IMR-90 (cell line): ENCODE data around the gene DICER1. TPM values are rescaled to one million over a fixed set of nuclear protein-coding genes. Genes with fewer than 3 reads are reported as not detected.
A peak's percentile ranks its signal among the peaks of the same experiment; 100 is the strongest.

ENCODE experiments used
- ATAC-seq: fragments of 200-7000 bp; cut with Tn5 transposase; 2 replicates; pipeline ENCODE4 v1.9.1; 2020; ENCODE audit warnings: low read depth, mild to moderate bottlenecking, moderate library complexity
- BruUV-seq: library from RNA; stranded (reverse); fragments of 400-500 nt; replicated peaks from 2 replicates; lab custom pipeline; 2021; lab: Mats Ljungman, UMichigan
- CTCF ChIA-PET: fragments of 300-600 bp; formaldehyde crosslinking; extraction: SDS; loops from one replicate; lab custom pipeline; 2021; ENCODE audit warnings: antibody characterized with exemption; lab: Yijun Ruan, JAX
- POLR2A ChIA-PET: fragments of 300-600 bp; sonication (Branson Sonifier 250); formaldehyde crosslinking; loops from one replicate; lab custom pipeline; 2022; ENCODE audit warnings: antibody characterized with exemption; ENCODE audit not compliant: unreplicated experiment; lab: Charles Lee
- DNase-seq: peaks from one replicate; pipeline ENCODE4 v3.0.0; 2013
- H2AFZ ChIP-seq: replicated peaks from 2 replicates; pipeline ENCODE3; 2013; ENCODE audit warnings: low read length, mild to moderate bottlenecking; ENCODE audit not compliant: poor library complexity
- H2AK5ac ChIP-seq: 2 replicates; pipeline ENCODE4 v1.6.1; 2013; ENCODE audit warnings: low read depth, low read length, inconsistent platforms
- H2AK9ac ChIP-seq: replicated peaks from 2 replicates; pipeline ENCODE3; 2013; ENCODE audit warnings: mild to moderate bottlenecking, low read depth, low read length, moderate library complexity; ENCODE audit not compliant: poor library complexity
- H2BK120ac ChIP-seq: 2 replicates; pipeline ENCODE4 v1.6.1; 2013; ENCODE audit warnings: low read depth, low read length, inconsistent platforms
- H2BK15ac ChIP-seq: 3 replicates; pipeline ENCODE4 v1.6.1; 2013; ENCODE audit warnings: low read depth, low read length, inconsistent platforms
- H2BK20ac ChIP-seq: 2 replicates; pipeline ENCODE4 v1.6.1; 2013; ENCODE audit warnings: low read depth, mild to moderate bottlenecking, inconsistent platforms, low read length, moderate library complexity
- H2BK5ac ChIP-seq: 2 replicates; pipeline ENCODE4 v1.6.1; 2013; ENCODE audit warnings: mild to moderate bottlenecking, low read depth, low read length, inconsistent platforms; ENCODE audit not compliant: poor library complexity, severe bottlenecking
- H3K14ac ChIP-seq: replicated peaks from 2 replicates; pipeline ENCODE4 v1.6.1; 2013; ENCODE audit warnings: low read depth, low read length, inconsistent platforms
- H3K18ac ChIP-seq: 2 replicates; pipeline ENCODE4 v1.6.1; 2013; ENCODE audit warnings: low read depth, low read length, control low read depth
- H3K23ac ChIP-seq: 2 replicates; pipeline ENCODE4 v1.6.1; 2013; ENCODE audit warnings: low read depth, low read length, inconsistent platforms
- H3K27ac ChIP-seq: 2 replicates; pipeline ENCODE4 v1.5.1; 2013; ENCODE audit warnings: mild to moderate bottlenecking, control low read depth, low read length; ENCODE audit not compliant: insufficient read depth
- H3K27me3 ChIP-seq: 2 replicates; pipeline ENCODE4 v1.6.1; 2013; ENCODE audit warnings: low read length; ENCODE audit not compliant: control insufficient read depth, insufficient read depth
- H3K36me3 ChIP-seq: 2 replicates; pipeline ENCODE4 v1.6.1; 2013; ENCODE audit warnings: low read length, mixed read lengths; ENCODE audit not compliant: control insufficient read depth, insufficient read depth
- H3K4ac ChIP-seq: 2 replicates; pipeline ENCODE4 v1.6.1; 2013; ENCODE audit warnings: low read depth, low read length, inconsistent platforms
- H3K4me1 ChIP-seq: 2 replicates; pipeline ENCODE4 v1.6.1; 2013; ENCODE audit warnings: low read length, mixed read lengths; ENCODE audit not compliant: control insufficient read depth, insufficient read depth
- H3K4me2 ChIP-seq: 2 replicates; pipeline ENCODE4 v1.6.1; 2013; ENCODE audit warnings: low read depth, mild to moderate bottlenecking, control low read depth, low read length, moderate library complexity
- H3K4me3 ChIP-seq: 2 replicates; pipeline ENCODE4 v1.5.1; 2013; ENCODE audit warnings: low read depth, mild to moderate bottlenecking, control low read depth, low read length, moderate library complexity; ENCODE audit not compliant: insufficient read depth
- H3K56ac ChIP-seq: 2 replicates; pipeline ENCODE4 v1.6.1; 2013; ENCODE audit warnings: low read length, inconsistent platforms; ENCODE audit not compliant: insufficient read depth; ENCODE audit errors: extremely low read depth
- H3K79me1 ChIP-seq, 2 experiments: 2 replicates each; pipeline ENCODE4 v1.6.1; 2013; ENCODE audit warnings: low read length in 2 of 2, inconsistent platforms in 1 of 2, low read depth in 1 of 2
- H3K9ac ChIP-seq: 2 replicates; pipeline ENCODE4 v1.6.1; 2013; ENCODE audit warnings: low read depth, low read length, control low read depth
- H3K9me1 ChIP-seq: 2 replicates; pipeline ENCODE4 v1.6.1; 2013; ENCODE audit warnings: low read length, inconsistent platforms; ENCODE audit not compliant: insufficient read depth
- H3K9me3 ChIP-seq: 2 replicates; pipeline ENCODE4 v1.6.1; 2013; ENCODE audit warnings: low read length; ENCODE audit not compliant: control insufficient read depth, insufficient read depth
- H4K20me1 ChIP-seq: 2 replicates; pipeline ENCODE4 v1.6.1; 2013; ENCODE audit warnings: low read length, inconsistent platforms; ENCODE audit not compliant: insufficient read depth
- H4K5ac ChIP-seq: 2 replicates; pipeline ENCODE4 v1.6.1; 2013; ENCODE audit warnings: mild to moderate bottlenecking, low read depth, low read length, control low read depth
- H4K8ac ChIP-seq, 2 experiments: 2 replicates each; pipeline ENCODE4 v1.6.1; 2013; ENCODE audit warnings: low read depth in 2 of 2, low read length in 2 of 2, control low read depth in 1 of 2, inconsistent platforms in 1 of 2
- H4K91ac ChIP-seq: 2 replicates; pipeline ENCODE4 v1.6.1; 2013; ENCODE audit warnings: low read depth, low read length, inconsistent platforms; ENCODE audit not compliant: insufficient read depth
- BHLHE40 ChIP-seq: fragments of 150-350 bp; IDR thresholded peaks from 2 replicates; pipeline ENCODE4 v1.6.1; 2016; ENCODE audit warnings: mild to moderate bottlenecking, low read depth, low read length
- CHD1 ChIP-seq: IDR thresholded peaks from 2 replicates; pipeline ENCODE4 v1.6.1; 2012; ENCODE audit warnings: low read depth, low read length, improper control_type of control experiment
- CTCF ChIP-seq: conservative IDR thresholded peaks from 2 replicates; pipeline ENCODE4 v1.5.1; 2012; ENCODE audit warnings: mild to moderate bottlenecking, low read depth, low read length, improper control_type of control experiment
- MAFK ChIP-seq: IDR thresholded peaks from 2 replicates; pipeline ENCODE4 v1.6.1; 2012; ENCODE audit warnings: low read depth, low read length, improper control_type of control experiment
- MAZ ChIP-seq: IDR thresholded peaks from 2 replicates; pipeline ENCODE4 v1.6.1; 2012; ENCODE audit warnings: low read depth, mild to moderate bottlenecking, low read length, improper control_type of control experiment, moderate library complexity, borderline replicate concordance
- POLR2A ChIP-seq: IDR thresholded peaks from 2 replicates; pipeline ENCODE4 v1.6.1; 2012; ENCODE audit warnings: mild to moderate bottlenecking, low read depth, low read length
- RFX5 ChIP-seq: IDR thresholded peaks from 2 replicates; pipeline ENCODE4 v1.8.0; 2012; ENCODE audit warnings: low read depth, mild to moderate bottlenecking, low read length, moderate library complexity
- WGBS, 2 experiments: methylation state at CpG; one replicate each; pipeline versions ENCODE4 v1.1.5 to v1.1.7; 2013; ENCODE audit warnings: missing lambda C conversion rate in 2 of 2; ENCODE audit not compliant: insufficient read length in 1 of 2; ENCODE audit errors: extremely low coverage in 2 of 2; 5-methylcytosine and 5-hydroxymethylcytosine counted together
- dilution Hi-C: fragments of 300-500 bp; cut with HindIII; formaldehyde crosslinking; loops from one replicate; pipeline ENCODE4 v1.14.3; 2018; ENCODE audit warnings: low sequenced_read_pairs; ENCODE audit not compliant: unreplicated experiment
- in situ Hi-C: fragments of 300-500 bp; cut with MboI; formaldehyde crosslinking; loops from 3 replicates; pipeline ENCODE4 v1.14.3; 2019; ENCODE audit warnings: low sequenced_read_pairs, inconsistent platforms, mixed read lengths
- intact Hi-C: fragments of 100-400 bp; cut with micrococcal nuclease; formaldehyde crosslinking; loops from 2 replicates; pipeline ENCODE4 v1.10.0; 2022
- polyA plus RNA-seq, 3 experiments: library from polyadenylated mRNA; depleted of rRNA; stranded (reverse); fragments of >200 nt; gene quantifications; 2 replicates each; pipeline ENCODE4 v1.2.3, GENCODE V29; 2012; ENCODE audit warnings: low replicate concordance in 1 of 3
- total RNA-seq: library from RNA; depleted of rRNA; stranded (reverse); fragments of >200 nt; gene quantifications from 2 replicates; pipeline ENCODE4 v1.2.3, GENCODE V29; 2012

The DICER1 gene
- total and polyA plus RNA-seq, 2 of the 4 experiments (the other 2 are of a cell fraction) = 9.7 to 49.5 TPM

- TF ChIP-seq BHLHE40 = no peak
- no peak for TF ChIP-seq MAZ
- no peak for TF ChIP-seq POLR2A
These were observed 43.9 kb downstream of the DICER1 start (continued) for GRCh38 chr14:95113476-95113875.

- Histone ChIP-seq H2BK15ac (no peak overlapping the region), H2AK9ac (no peak overlapping the region), H4K91ac (no peak overlapping the region), H2AK5ac (no peak overlapping the region), H3K79me1 (peaks cover 10 to 21% of the 10 kb centered on the region in 2 experiments; a peak in 3 of 4 replicates), H2BK120ac (no peak overlapping the region), H3K18ac (no peak overlapping the region), H3K4me2 (no peak overlapping the region), H3K56ac (no peak overlapping the region), H4K8ac (no peak overlapping the region), H3K9ac (no peak overlapping the region), H4K20me1 (no peaks in the 10 kb centered on the region), H3K23ac (no peak overlapping the region), H2BK20ac (no peak overlapping the region), H3K9me1 (no peaks in the 10 kb centered on the region; the same call in 1 of the 2 replicates), H3K27ac (no peak overlapping the region), H3K4me1 (no peaks in the 10 kb centered on the region), H2AFZ (no peak overlapping the region), H3K27me3 (no peaks in the 10 kb centered on the region), H3K4me3 (no peak overlapping the region), H3K14ac (no peak overlapping the region), H2BK5ac (no peak overlapping the region), H3K9me3 (no peaks in the 10 kb centered on the region), H4K5ac (no peak overlapping the region), H3K4ac (no peak overlapping the region), H3K36me3 (peaks cover 28% of the 10 kb centered on the region)
- CTCF ChIA-PET = interaction anchor here (1.3 kb wide), 1 partner anchor 17 kb away, joined by 3 read pairs; no protein-coding TSS in a partner anchor
- no TSS peak for BruUV-seq
- ATAC-seq (peak; percentile 32; the same call in 1 of the 2 replicates), DNase-seq (no peak)
- POLR2A ChIA-PET = no interaction called here
- intact Hi-C loops = no loop called here
- WGBS, 2 experiments = no CpG with 5 or more reads among the region's 2 CpGs
- no peak for TF ChIP-seq CTCF
- TF ChIP-seq MAZ = no peak
- TF ChIP-seq CHD1 = no peak
- no peak for TF ChIP-seq MAFK
- no peak for TF ChIP-seq RFX5
- dilution Hi-C loops = no loop called here
- in situ Hi-C loops = no loop called here
These were observed 45.7 kb downstream of the DICER1 start for GRCh38 chr14:95111507-95112164.
